Measurements from ENCODE around the gene MTHFSD.

MTHFSD gene

DNA sequence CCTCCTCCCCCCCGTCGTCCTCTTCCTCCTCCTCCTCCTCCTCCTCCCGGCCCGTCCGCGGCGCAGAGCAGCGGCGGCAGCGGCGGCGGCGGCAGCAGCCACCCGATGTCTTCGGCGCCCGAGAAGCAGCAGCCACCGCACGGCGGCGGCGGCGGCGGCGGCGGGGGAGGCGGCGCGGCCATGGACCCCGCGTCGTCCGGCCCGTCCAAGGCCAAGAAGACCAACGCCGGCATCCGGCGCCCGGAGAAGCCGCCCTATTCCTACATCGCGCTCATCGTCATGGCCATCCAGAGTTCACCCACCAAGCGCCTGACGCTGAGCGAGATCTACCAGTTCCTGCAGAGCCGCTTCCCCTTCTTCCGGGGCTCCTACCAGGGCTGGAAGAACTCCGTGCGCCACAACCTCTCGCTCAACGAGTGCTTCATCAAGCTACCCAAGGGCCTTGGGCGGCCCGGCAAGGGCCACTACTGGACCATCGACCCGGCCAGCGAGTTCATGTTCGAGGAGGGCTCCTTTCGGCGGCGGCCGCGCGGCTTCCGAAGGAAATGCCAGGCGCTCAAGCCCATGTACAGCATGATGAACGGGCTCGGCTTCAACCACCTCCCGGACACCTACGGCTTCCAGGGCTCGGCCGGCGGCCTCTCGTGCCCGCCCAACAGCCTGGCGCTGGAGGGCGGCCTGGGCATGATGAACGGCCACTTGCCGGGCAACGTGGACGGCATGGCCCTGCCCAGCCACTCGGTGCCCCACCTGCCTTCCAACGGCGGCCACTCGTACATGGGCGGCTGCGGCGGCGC, 44.4 kb downstream of the MTHFSD start, which contains the start of gene FOXF1:
FOXF1 (plus strand) TSS at position 63 of the 797 bp plus-strand sequence; CDS start at position 106, 43 bp downstream.
- no peak for DNase-seq

DNA sequence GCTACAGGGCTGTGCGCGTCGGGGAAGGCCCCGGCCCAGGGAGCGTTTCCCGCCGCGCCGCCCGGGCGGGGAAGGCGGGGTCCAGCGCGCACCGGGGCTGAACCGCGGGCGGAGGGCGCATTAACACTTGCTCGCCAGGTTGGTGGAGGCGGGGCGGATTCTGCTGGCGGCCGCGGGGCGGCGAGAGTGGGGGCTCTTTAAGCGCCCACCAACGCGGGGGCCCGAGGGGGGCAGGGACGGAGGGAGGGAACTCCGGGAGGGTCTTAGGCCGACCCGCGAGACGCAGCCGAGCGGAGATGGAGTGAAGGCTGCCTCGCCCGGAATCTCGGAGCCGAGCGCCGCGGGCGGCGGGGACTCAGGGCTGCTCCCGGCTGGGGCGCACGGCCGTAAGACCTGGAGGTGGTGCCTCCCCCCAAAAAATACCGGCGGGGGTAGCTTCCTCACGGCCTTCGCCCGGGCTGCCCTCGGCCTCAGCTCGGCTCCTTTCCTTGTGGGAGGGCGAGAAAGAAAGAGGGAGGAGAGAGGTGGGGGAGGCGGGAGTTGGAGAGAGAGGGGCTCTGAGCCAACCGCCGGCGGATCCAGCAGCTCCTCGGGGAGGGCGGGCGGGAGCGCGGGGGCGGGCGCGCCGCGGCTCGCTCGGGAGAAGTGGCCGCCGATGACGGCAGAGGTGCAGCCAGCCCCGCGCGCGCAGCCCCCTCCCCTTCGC, 45.1 kb downstream of the MTHFSD start:
- no peak for DNase-seq

DNA sequence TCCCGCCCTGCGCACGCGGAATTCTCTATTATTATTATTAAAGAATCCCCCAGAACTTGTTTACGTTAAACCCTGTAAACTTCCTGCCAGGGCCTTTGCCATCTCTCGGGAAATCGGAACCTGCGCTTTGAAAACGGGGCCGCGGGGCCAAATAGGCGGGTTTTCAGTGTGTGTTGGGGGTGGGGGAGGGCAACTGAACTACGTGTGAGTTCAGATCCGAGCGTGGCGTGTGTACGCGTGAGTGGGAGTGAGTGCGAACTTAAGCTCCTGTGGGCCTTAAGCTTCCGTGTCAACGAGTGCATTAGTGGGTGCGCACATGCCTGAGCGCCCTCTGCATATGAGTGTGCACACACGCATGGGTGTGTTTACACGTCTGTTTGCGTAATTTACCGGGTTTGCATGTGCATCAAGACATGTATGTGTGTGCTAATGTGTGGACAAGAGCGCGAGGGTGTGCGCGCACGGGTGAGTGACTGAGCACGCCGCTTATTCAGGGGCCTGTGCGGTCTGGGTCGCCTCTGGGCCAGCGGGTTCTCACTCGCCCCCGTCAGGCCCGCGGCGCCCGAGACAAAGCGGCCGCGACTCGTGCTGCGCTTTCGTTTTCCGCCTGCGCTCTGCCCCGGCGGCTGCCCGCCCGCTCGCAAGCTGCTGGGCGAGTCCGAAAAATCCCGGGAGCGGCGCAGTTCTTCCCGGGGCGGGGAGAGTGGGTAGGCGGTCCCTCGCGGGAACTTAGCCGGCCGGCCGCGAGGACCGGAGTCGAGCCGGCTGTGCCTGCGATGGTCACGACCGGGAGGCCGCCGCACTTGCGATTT, 45.9 kb downstream of the MTHFSD start:
- no peak for DNase-seq

DNA sequence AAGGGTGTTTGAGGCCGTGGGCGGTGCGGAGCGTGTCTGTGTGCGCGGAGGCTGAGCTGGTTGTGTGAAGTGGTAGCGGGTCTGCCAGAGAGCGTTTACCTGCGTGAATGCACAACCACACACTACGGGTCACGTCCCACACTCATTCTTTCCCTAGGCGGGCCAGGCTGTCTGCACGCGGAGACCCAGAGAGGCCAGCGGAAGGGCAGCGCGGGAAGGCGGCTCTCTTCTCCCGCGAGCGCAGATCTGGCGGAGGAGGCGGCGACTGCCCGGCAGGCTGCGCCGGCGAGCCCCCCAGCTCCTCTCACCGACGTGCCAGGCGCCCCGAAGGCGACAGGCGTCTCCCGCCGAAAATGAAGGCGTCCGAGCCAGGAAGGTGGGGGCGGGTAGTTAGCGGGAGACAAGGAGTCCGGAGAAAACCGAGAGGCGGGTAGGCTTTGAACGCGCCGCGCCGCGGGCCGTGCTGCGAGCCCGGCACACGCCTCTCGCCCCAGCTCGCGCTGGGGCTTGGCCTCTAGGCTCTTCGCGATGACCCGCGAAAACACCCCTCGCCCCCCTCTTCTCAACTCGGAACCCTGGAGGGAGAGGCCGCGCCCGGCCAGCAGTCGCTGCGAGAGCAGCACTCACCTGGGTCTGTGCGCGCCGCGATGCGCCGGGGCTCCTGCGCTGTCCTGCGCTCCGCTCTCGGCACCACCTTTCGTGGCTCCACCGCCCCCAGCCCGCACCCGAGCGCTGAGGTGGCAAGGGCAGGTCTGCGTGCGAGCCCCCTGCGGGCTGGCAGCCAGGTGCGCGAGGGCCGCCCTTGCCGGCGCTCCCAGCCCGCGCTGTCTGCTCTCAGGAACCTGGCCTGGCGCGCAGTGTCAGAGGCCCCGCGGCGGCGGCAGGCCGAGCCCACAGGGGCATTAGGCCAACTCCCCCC, 46.7 kb downstream of the MTHFSD start:
- no peak for DNase-seq

DNA sequence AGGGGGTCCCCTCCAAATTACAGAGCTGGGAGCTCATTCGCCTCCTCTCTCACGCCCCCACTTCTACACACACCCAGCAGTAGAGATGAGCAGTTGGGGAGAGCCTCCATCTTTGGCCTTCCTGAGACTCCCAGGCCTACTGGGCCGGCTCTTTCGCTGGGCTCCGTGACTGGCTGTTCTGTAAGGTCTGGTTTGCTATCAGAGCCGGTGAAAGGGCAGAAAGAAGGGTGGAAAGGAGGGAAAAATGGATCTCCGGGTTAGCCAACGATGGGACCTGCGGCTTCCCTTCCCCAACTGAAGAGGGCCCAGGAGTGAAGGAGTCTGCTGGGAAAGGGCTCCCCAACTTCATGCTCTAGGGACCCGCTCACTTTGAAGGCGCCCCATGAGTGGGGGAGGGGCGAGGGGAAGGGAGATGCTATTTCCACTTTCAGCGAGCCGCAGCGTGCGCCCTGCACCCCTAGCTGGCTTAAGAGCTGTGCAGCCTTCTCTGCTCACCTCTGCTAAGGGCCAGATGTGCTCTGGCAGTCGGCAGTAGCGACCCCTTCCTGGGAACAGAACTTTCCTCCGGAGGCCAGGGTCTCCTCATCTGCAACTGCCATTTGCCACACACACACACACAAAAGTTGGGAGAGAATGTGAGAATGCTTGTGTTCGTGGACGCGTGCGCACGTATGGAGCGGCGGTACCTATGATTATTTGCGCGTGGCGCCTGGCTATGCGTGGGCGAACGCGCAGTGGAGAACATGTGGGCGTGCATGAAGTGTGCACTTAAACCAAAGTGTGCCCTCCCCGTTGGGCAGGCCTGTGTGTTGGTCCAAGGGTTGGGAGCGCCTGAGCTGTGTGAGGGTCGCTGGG, 47.6 kb downstream of the MTHFSD start:
- no peak for DNase-seq

DNA sequence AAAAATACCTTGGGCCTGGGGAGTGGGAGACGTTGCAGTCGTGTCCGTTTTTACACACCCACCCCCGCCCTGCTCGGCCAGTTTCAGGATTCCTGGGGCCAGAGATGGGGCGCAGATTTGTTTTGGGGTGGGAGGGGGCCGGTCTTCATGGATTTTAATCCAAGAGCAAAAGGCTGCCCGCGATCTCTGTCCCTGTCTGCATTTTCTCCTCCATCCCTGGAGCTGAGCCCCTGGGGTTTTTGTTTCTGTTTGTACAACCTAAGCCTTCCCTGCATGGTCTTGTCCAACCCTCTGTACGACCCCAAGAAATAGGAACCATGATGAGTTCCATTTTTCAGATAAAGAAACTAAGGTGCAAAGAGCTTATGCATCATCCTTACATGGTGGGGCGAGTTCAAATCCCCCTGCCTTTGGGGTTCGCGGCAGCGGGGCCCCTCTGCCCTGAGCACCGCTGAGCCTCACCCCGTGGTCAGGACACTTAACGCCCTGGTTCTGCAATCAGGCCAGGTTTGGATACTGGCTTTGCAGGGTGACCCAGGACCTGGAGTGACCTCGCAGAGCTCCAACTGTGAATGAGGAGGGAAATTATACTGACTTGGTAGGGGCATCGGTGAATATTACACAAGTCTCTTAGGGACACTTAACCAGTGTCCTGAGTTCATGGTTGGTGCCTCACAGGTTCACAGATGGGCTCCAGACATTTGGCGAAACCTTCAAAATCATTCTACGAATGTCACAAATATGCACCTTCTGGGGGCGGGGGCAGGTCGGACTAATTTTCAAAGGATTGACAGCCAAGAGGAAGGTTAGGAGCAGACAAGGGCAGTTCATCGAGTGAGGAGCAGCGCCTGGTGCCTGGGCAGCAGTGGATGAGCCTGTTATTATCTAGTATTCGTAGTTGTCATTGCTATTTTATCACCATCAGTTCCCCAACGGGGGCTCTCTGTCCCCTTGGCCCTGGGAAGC, 48.9 kb downstream of the MTHFSD start:
- DNase-seq = no peak

DNA sequence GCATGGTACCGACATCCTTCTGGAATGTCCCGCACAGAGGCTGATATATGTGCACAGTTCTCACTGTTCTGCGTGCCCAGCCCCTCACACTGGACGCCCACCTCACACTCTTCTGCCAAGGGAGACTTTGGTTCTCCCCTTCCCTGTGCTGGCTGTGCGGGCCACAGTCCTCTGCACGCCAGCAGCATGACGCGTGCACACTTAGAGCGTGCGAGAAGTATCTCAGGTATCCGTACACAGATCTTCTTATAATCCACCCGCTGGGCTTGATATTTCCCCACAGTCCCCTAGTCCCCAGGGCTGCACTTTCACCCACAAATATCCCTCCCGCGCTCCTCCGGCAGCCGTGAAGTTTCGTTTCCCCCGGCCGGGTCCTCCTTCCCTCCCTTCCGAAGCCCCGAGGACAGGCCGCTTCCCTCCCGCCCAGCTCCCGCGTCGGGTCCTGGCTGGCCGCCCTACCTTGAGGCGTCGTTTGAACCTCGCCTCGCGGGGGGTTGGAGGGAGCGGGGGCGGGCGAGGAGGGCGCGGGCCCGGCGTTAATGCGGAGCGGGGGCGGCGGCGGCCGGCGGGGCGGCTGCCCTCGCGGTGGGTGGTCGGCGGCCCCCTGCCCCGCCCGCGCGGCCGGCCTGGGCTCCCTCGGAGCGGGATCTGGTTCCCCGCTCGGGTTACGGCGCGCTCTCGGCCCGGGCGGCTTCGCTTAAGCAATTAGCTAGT, 49.7 kb downstream of the MTHFSD start:
- no peak for DNase-seq

DNA sequence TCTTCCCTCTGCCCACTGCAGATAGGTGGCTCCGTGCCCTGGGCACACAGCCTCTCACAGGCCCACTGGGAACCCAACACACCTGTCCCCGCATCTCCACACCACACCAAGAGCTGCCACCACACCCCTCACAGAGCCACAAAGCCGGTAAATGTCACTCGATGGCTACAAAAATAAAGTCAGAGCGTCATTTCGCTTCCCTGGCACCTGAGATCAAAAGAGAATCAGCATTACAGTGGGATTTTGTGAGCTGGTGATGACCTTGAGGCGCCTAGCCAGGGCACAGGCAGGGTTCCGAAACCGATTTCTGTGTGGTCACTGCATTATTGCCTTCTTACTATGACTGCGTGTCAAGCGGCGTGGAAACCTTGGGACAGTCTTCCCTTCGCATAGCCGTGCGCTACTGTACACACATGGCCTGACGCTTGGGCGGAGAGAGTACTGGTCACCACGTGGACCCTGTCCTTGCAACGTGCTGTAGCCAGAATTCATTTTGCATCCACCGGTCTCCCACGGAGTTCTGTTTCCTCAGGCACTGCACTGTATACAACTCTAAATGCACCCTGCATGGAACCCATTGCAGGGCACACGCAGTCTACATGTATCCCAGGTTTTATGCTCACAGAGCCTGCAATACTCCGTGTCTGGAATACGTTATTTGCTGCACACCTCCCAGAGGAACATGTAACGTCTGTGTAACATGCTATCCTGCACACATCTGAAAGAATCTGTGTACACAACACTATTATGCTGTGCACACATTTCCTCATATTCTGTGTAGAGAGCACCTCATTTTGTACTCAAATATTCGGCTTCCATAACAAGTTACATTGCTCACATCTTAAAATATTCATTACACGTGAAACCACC, 50.5 kb downstream of the MTHFSD start:
- no peak for DNase-seq

DNA sequence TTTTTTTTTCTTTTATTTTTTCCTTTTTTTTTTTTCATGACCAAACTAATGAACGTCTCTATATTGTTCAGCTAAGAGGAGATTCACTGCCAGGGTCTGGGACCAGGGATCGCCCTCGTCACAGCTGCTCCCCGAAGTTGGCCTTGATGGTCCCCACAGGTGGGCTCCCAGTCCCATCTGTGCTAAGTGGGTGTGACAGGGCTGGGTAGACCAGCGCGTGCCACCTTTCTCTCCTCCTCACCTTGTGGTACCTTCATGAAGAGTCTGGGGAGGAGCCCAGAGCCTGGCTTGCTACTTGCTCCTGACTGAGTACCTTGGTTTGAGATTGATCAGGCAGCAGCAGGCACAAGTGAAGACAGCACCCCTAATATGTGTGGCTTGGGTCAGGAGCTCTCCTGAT, 51.2 kb downstream of the MTHFSD start:
- no peak for DNase-seq

DNA sequence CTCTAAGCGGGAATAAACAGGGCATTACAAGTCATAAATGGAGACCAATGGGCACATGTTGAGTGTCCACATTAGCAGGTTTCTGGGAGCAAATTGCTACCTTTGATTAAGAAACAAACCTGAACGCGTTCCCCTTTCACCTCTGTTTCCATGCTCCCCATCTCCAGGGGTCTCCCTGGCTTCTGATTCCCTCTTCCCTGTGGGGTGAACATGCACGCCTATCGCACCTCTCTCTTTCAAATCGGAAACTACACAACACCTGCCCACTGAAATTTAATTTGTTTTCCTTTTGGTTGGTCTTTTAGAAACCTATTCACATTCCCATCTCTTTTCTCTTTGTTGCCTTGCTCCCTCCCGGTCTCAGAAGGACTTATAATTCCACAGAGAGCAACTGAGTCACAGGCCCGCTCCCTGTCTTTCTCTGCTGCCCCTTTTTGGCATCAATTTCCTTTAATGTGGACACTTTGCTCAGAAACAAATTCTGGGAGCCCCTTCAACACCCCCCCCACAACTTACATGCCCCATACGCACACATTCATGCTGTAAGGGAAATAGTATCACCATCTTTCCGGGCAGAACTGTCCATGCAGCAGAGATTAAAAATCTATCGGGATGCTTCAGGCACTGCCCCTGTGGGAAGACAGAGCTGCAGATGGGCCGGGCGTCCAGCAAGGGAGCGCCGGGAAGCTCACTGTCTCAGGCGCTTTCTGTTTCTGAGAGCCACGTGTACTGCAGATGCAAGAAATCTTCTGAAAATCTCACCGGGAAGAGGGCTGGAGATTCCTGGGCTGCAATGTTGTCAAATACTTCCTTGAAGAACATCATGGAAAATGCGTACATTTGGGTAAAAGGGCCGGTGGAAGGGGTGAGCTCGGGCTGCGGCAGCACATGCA, 51.9 kb downstream of the MTHFSD start:
- DNase-seq = no peak

DNA sequence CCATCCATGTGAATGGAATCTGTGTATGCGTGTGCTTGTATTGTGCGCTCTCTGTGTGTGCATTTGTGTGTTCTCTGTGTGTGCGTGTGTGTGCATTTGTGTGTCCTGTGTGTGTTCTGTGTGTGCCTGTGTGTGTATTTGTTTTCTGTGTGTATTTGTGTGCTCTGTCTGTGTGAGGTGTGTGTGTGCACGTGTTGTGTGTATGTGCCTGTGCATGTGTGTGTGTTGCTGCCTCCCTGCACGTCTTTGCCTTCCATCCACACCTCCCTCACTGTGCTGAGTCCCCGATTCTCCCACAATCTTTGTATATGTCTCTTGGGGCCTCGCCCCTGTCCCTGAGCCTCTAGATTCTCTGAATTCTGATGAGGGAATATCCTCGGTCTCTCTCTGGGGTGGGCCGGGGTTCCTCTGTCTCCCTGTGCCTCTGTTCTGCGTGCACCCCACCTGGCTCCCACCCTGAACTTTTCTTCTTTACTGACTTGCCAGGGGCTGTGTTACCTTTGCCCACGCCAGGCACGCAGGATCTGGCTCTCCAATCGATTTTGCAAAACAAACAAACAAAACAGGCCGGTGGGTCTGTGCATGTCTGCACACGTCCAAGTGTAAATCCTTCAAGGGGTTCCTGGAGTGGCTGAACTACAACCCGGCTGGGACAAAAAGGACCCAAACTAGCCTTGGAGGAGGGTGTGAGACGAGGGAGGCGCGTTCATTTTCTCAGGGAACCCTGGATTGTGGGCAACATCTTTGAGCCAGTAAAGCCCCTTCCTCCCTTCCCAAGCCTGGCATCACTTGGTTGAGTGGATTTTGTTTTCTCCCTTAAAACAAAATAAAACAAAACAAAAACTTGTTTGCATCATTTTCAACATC, 52.8 kb downstream of the MTHFSD start:
- no peak for DNase-seq

DNA sequence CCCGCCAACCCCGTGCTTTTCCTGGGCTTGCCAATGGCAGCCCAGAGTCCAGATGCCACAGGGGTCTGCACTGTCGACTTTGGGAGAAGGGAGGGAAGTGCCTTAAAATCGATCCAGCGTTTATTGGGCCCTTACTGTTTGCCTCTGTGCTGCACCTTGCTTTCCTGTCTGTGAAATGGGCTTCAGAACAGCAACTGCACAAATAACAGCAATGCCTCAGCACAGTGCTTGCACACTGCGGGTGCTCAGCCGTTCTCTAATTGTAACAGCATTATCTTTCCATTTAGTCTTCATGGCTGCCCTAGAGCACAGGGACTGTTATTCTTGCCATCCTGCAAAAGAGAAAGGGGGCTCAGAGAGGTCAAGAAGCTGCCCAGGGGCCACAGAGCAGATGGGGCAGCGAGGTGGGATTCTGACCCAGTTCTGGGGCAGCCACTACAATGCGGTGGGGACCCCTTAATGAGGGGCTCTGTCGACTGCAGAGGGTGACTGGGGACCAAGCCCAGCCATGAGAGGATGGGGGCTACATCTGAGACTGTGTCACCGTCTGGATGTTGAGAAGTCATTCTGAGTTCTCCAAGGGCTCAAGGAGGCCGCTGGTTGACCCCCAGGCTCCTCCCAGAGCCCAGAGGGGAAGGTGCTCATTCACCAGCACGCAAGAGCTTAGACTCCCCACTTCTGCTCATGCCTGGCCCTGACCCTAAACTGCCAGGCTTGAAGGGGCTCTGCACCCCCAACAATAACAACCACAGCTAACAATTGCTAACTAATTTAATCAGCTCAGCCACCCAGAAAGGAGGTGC, 54.1 kb downstream of the MTHFSD start:
- no peak for DNase-seq

DNA sequence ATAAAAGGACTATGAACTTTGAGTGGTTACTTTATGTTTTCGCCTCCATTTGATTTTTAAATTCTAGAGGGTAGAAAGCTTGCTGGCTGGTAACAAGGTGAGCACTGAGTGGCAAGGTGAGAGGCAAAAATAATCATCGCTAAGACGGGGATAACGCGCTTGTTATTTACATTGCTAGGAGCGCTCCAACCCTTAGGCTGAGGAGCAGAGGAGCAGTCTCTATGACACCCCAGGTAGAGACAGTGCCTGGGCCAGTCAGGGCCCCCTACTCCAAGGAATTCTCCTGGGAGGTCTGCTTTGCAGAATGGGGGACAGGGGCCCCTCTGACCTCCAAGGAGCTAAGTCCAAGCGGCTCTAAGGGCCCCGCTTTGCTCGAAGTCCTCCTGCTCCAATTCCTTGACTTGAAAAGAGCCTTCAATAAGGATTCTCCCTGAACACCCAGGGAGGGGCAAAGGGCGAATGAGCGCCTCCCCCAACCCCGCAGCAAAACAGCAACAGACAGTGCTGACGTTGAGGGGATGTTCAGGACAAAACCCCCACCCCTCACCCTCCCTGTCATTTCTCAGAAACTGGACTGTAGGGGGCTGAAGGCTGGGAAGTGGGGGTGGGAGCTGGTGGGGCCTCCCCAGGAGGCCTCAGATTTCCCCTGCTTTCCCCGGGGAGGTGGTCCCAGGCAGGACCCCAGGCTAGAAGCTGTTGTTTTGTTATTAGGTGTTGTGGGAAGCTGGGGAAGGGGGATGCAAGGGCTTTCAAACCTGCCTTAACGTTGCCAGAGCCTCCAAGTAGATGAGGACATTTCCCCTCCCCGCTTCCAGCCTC, 54.9 kb downstream of the MTHFSD start:
- DNase-seq = no peak

DNA sequence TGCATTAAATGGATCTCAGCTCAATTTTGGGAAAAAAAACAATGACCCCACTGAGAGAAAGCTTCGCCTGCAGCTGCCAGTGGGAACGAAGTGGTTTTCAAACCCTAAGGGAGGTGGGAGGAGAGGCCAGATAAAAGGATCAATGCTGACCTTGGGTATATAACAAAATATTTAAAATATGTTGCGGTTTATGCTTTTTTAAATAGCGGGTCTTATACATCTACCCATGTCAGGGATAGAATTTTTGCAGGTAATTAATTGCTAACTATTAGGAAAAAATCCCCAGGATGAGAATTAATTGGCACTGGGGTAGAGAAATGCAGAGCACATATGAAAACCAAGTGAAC, 55.6 kb downstream of the MTHFSD start:
- DNase-seq = no peak

All from stimulated activated CD4-positive, alpha-beta T cell treated with anti-CD3 and anti-CD28 coated beads, Interleukin-4, amount 100 ng/mL, for 1 hour (primary cell).